Right renal cortex interstitium (tissue), 3 donors: ENCODE measurements around the gene UQCR10. TPM values are rescaled to one million over a fixed set of nuclear protein-coding genes. Genes with fewer than 3 reads are reported as not detected.
A peak's percentile ranks its signal among the peaks of the same experiment; 100 is the strongest.

ENCODE experiments used
- DNase-seq, 3 donors: peaks; one replicate each; pipeline ENCODE4 v3.0.0-alpha.2; 2013; ENCODE audit warnings: low read depth in 3 of 3, low spot score in 2 of 3
- polyA plus RNA-seq, 3 donors: library from polyadenylated mRNA; unstranded; fragments of 120-200 nt; gene quantifications; one replicate each; pipeline ENCODE4 v1.2.1, GENCODE V29; 2013; ENCODE audit not compliant: insufficient read length in 3 of 3

The UQCR10 gene
- polyA plus RNA-seq, 3 donors: 137 to 166 (median 149) TPM

GRCh38 chr22:29758068-29758622 lies 9.0 kb upstream of the UQCR10 start:
- DNase-seq: no peak

DNA sequence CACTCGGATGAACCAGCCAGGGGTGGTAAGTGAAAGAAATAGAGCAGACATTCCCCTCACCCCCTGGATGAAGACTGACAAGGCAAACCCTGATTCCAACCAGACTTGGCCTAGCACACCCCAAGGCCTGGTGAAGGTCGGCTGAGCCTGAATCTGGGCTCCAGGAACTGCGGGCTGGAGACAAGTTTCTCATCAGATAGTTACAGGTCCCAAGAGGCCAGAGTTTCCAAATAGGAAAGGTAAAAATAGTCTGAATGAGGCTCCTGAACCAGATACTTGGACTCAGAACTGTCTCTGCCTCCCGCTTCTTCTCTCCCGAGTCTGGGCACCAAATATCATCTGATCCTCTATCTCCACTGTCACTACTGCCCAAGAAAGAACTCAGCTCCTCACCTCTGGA lies 8.2 kb upstream of the UQCR10 start:
- DNase-seq: no peak

DNA sequence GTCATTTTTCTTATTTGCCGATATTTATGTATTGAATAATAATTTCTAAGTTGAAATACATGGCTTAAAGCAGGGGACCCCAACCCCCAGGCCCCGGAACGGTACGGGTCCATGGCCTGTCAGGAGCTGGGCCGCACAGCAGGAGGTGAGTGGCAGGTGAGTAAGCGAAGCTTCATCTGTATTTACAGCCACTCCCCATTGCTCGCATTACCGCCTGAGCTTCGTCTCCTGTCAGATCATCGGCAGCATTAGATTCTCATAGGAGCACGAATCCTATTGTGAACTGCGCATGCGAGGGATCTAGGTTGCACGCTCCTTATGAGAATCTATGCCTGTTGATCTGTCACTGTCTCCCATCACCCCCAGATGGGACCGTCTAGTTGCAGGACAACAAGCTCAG lies 4.9 kb upstream of the UQCR10 start:
- no peak for DNase-seq

DNA sequence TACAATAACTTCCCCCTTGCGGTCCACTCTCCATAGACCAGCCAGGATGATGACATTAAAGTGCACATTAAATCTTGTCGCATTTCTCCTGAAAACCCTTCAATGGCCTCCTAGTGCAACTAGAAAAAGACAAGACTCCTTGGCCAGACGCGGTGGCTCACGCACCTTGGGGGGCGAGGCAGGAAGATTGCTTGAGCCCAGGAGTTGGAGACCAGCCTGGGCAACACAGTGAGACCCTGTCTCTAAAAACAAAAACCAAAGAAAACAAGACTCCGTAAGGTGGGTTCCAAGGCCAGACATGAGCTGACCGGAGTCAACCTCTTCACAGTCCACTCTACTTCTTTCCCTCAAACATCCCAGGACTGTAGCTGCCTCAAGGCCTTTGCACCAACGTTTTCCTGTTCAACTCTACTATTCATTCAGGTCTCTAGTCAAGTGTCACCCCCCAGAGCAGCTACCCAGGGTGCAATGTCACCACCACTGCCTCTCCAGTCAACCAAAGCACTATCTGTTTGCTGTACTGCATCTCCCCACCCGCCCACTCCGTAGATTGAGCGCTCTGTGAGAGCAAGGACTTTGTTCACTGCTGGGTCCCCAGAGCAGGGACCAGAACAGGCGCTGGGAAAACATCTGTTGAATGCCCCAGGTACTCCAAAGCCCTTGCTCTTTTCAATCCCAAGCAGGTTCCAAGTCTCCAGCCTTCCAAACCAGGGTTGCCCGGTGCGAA lies 1.1 kb upstream of the UQCR10 start:
- DNase-seq: peak in 1 of 3 donors; percentile 17

- peak; percentile 85 to 95 (median 94) for DNase-seq
Measured at GRCh38 chr22:29766632-29767170, 468 bp upstream of the UQCR10 start, which contains the start of gene ZMAT5. Gene ZMAT5, minus strand, starts transcription at chr22:29767007. Its CDS starts 18,463 bp downstream, at chr22:29748544.

DNA sequence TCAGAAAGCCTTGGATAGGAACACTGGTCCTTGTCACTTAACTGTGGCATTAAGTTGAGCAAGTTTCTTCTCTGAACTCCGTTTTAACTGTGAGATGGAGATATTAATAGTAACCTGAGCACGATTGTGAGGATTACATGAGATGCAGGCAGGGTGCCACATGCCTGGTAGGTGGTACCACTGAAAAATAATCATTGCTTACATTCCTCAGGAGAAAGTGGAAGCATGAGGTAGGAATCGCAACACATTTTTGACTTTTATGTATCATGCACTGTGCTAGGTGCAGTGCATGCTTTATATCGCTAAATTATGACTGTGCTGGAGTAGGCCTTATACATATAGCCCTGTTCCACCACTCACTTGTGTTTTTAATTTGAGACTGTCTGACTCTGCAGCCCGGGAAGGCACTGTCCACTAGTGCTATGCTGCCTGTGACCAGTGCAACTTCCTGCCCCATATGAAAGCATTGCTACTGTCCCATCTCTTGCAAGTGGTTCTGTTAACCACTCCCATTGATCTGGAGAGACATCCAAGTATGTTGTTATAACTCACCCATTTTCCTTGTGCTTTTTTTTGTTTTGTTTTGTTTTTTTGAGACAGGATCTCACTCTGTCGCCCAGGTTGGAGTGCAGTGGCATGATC lies 1.0 kb downstream of the UQCR10 start:
- no peak for DNase-seq

GRCh38 chr22:29769723-29770321 lies 2.7 kb downstream of the UQCR10 start:
- DNase-seq: no peak

DNA sequence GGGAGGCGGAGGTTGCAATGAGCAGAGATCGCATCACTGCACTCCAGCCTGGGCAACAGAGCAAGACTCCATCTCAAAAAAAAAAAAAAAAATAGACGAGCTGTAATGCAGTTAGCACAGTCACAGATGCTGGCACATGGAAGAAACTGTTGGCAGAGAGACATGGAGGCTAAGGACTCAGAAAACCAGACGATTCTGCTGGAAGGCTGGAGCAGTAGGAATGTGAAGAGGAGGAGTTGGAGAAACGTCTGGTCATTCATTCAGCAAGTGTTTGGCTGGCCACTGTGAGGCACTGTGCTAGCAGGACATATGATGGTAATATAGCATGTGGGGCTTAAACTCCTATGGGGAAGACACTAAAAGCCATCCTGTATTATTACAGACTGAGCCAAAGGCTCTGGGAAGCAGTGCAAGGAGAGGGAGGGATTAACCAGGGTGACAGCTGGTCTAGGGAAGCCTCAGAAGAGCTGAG lies 5.0 kb downstream of the UQCR10 start:
- DNase-seq: no peak

- no peak for DNase-seq
Measured at GRCh38 chr22:29773233-29773632, 6.1 kb downstream of the UQCR10 start.

GRCh38 chr22:29780220-29780619 lies 13.1 kb downstream of the UQCR10 start:
- DNase-seq: no peak

DNA sequence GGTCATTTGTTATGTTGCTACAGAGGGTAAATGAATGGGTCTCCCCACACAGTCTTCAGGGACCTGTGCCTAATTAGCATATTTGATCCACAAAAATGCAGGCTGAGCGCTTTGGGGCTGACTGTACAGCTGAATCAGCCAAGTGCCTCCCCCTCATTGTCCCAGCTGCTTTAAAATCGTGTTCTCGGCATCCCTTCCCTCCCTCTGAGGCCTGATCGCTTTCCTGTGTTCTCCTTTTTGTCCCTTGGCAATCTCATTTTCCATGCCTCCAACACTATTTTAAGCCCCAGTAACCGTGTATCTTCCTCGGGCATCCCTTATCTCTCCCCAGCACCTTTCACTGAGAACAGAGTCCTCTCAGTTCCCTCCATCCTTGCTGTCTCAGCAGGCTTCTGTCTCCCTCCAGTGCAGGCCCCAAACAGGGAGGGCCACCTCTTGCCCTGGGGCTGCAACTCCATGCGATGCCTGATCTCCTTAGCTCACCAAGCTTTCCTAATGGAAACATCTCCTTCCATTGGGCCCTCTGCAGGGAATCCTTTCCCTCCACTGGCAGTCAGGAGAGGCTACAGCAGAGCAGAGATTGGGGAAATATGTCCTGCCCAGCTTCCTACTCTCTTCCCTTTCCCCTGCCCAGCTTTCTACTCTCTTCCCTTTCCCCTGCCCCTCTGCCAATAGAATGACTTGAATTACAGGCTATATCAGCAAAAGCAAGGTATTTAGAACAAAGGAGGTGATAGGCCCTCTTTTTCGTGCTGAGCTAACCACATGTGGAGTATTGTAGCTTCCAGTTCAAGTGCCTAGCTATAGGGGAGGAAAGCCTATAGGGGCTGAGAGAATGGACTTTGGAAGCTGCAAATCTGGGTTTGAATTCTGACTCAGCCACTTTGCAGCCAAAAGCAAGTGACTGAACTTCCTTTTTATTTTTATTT lies 13.8 kb downstream of the UQCR10 start:
- no peak for DNase-seq

GRCh38 chr22:29782061-29782845 lies 15.1 kb downstream of the UQCR10 start:
- no peak for DNase-seq

DNA sequence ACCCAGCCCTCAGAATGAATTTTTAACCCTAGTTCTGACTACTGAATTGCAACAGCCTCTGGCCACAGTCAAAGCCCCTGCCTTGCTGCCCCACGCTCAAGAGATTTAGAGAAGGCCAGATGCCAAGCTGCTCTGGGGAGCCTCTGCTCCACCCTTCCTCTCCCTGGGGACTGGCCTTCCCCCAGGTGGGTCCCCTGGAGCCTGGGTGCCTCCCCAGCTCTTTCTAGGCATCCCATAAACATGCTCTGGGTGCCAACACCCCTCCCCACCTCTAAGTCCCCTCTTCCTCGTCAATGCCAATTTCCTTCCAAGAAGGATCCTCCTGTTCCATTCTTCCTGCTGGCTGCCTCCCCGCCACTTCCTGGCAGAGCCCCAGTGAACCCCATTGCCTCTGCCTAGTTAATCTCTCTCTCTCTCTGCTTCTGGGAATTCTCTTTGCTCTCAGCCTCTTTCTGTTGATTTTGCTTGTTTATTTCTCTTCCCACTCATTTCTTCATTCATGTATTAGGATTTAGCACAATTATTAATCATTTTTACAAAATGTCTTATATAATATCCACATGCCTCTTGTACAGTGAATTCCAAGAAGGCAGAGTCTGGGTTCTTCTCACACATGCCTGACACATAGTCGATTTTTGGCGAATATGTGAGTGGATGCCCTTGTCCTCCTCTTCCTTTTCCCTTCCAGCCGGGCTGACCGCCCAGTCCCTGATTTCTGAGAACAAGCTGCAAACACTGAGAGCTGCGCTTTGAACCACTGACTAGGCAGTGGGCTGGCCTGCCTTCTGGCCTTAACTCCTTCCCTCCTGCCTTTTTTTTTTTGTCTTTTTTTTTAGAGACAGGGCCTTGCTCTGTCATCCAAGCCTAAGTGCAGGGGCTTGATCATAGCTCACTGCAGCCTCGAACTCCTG lies 17.5 kb downstream of the UQCR10 start:
- DNase-seq: no peak

GRCh38 chr22:29786031-29786430 lies 18.9 kb downstream of the UQCR10 start:
- no peak for DNase-seq

DNA sequence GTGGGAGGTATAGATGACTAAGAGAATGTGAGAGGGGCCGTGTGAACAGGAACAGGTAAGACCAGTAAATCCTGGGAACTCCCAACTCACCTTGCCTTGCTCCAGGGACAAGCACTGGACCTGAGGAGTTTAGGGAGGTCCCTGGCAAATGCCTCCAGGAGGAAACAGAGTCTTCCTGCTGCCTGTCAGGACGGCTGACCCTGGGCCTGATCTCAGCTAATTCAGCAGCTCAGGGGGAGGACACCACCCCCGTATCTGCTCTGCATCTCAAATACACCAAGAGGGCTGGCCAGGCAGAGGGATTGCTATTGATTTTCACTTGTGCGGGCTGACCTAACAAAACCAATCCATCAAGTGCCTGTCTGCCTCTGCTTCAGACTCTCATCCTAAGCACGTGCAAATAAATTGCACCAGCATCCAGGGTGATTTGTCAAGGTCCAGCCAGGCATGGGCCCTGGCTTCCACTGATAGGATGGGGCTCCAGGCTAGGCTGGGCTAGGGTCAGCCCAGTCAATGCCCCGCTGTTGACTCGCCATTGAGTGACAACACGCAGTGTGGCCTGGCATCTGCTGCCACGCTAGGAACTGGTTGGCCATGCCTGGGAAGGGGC lies 20.3 kb downstream of the UQCR10 start:
- DNase-seq: no peak

DNA sequence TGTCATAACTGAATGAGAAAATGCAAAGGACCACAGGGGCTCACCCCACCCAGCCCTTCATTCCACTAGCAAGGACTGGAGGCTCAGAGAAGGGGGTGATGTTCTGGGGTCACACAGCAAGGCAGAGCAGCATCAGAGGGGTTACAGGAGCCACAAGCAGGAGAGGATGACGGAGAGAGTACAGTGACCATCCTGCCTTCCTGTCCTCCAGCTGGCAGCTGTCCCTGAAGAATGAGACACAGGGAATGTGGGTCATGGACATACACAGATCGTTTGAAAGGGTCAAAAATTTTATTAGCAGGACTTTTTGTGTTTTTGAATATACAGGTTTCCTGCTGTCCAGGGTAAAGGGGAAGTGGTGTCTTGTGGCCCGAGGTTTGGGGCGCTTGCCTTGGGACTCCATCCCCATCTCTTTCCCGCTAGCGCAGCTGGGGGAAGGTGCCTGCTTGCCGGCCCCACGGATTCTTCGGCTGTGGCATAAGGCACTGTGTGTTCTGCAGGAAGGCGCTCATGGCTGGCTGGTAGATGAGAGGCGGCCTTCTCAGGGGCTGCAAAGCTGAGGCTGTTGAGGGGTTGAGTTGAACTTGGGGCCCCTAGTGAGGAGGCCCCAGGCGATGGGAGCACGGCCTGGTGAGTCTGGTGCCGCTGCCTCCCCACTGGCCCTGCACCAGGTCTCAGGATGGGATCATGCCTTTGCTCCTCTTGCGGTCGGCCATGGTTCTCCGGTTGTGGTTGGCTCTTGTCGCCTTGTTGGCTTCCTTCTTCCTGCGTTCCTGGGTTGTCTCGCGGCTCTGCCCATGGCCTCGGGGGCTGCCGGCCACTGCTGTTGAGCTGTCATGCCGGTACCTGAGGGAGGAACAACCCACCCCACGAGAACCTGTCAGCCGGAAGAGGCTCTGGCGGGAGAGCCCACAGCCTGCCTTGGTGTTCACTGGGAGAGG lies 21.4 kb downstream of the UQCR10 start:
- DNase-seq: no peak

GRCh38 chr22:29790061-29790460 lies 22.9 kb downstream of the UQCR10 start:
- no peak for DNase-seq
